ENCODE results near the gene KLHL29.

Gene KLHL29

GRCh38 chr2:23568626-23569190 is 183.7 kb downstream of the KLHL29 start:
- TF ChIP-seq, protein P1, sequence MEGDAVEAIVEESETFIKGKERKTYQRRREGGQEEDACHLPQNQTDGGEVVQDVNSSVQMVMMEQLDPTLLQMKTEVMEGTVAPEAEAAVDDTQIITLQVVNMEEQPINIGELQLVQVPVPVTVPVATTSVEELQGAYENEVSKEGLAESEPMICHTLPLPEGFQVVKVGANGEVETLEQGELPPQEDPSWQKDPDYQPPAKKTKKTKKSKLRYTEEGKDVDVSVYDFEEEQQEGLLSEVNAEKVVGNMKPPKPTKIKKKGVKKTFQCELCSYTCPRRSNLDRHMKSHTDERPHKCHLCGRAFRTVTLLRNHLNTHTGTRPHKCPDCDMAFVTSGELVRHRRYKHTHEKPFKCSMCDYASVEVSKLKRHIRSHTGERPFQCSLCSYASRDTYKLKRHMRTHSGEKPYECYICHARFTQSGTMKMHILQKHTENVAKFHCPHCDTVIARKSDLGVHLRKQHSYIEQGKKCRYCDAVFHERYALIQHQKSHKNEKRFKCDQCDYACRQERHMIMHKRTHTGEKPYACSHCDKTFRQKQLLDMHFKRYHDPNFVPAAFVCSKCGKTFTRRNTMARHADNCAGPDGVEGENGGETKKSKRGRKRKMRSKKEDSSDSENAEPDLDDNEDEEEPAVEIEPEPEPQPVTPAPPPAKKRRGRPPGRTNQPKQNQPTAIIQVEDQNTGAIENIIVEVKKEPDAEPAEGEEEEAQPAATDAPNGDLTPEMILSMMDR (conservative IDR thresholded peaks at IDR 0.05; ENCODE audit: low read depth): no peak
- no peak overlapping the region for H3K27ac ChIP-seq

DNA sequence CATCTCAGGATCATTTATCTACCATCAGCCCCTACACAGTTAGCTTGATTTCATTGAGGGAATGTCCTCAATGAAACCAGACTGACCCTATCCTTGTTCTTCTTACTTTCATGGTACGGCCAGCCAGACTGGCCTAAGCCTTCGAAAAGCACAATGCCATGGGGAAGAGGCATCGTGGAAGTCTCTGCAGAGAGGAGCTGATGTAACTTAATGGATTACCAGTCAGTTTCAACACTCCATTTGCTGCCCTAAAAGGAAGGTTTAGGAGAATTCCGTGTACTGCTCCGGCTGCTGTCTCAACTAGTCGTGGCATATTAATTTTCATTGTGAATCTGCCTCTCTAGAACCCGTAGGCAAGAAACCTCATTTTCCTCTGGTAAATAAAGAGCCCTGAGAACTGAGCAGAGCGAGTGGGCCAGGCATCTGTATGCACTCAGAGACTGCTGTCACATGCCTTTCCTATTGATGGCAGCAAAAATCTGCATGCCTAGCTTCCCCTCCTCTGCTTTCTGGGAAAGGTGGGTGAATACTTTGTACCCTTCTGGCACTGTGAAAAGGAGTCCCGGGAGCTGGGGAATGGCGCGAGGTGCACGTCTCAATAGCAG is 184.9 kb downstream of the KLHL29 start:
- TF ChIP-seq, protein P1 (conservative IDR thresholded peaks at IDR 0.05; ENCODE audit: low read depth): no peak
- ChIA-PET CTCF (interaction anchor here (0.7 kb wide), 1 partner anchor 70 kb away, joined by 3 read pairs; no protein-coding TSS in a partner anchor), POLR2A (ENCODE audit: low non-redundant PET) (no interaction called here)
- DNase-seq (ENCODE audit: low spot score): no peak
- H3K27ac ChIP-seq: no peak overlapping the region

More at GRCh38 chr2:23568626-23569190, 183.7 kb downstream of the KLHL29 start:
- POLR2A ChIA-PET (ENCODE audit: low non-redundant PET): no interaction called here
- CTCF ChIA-PET: interaction anchor here (0.7 kb wide), 1 partner anchor 165 kb away, joined by 3 read pairs; no protein-coding TSS in a partner anchor
- DNase-seq (ENCODE audit: low spot score): no peak

DNA sequence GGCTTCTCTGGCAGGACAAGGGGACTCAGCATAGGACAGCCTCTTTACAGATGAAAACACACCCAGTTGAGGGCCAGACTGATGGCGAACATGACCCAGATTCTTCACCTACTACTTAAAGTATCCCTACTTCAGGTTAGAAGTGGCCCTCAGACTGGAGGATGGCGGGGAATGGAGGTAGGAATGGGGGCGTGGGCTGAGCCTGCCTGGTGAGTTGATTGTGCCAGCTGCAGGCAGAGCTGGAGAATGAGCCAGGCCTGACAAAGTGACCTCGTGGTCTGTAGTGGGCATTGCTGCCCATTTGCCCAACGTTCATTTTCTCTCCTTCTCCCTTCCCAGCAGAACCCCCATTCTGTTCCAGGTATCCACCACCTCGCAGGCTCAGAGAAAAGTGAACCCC is 186.1 kb downstream of the KLHL29 start:
- POLR2A ChIA-PET (ENCODE audit: low non-redundant PET): no interaction called here
- DNase-seq (ENCODE audit: low spot score): no peak
- H3K27ac ChIP-seq: no peak overlapping the region
- TF ChIP-seq, protein P1 (conservative IDR thresholded peaks at IDR 0.05; ENCODE audit: low read depth): no peak
- CTCF ChIA-PET: no interaction called here

DNA sequence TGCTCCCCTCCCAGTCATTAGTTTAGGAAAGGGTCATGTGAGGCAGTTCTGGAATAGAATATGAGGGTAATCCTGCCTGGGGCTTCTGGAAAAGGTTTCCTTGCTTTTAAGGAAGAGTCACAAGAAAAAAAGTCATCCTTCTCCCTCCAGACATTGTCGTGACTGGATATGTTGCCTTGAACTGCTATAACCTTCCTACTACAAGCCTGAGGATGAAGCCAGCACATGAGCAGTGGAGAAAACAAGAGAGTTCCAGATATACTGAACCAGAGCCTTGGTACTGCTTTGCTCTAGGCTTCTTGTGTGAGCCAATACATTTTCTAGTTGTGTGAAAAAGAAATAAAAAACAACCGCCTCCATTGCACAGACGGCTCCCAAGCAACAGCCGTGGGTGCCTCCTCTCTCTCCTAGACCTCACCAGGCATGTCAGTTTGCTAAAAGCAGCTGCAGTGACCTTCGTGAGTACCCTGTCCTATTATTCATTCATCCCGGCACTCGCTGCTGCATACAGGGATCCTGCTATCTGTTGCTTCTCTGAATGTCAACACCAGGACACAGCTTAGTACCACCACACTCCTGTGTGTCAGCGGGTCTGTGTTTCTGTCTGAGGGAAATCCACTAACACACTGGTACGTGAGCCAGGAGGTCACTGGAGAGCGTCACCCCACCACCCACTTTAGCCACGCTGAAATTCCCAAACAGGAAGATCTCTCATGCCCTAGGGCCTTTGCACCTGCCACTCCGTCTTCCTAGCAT is 186.7 kb downstream of the KLHL29 start:
- no peak for DNase-seq (ENCODE audit: low spot score)
- ChIA-PET POLR2A (ENCODE audit: low non-redundant PET) (no interaction called here), CTCF (no interaction called here)
- no peak overlapping the region for H3K27ac ChIP-seq
- TF ChIP-seq, protein P1 (conservative IDR thresholded peaks at IDR 0.05; ENCODE audit: low read depth): no peak

- TF ChIP-seq, protein P1 (conservative IDR thresholded peaks at IDR 0.05; ENCODE audit: low read depth): no peak
- H3K27ac ChIP-seq: no peak overlapping the region
- ChIA-PET POLR2A (ENCODE audit: low non-redundant PET) (no interaction called here), CTCF (no interaction called here)
- no peak for DNase-seq (ENCODE audit: low spot score)
Observed at GRCh38 chr2:23574919-23575654, 190.1 kb downstream of the KLHL29 start.

All from RWPE1 (cell line).